GM12878 (cell line): ENCODE data around the gene NRSN2. TPM values are rescaled to one million over a fixed set of nuclear protein-coding genes. Genes with fewer than 3 reads are reported as not detected.

Experiments
- ATAC-seq: fragments of 200-7000 bp; cut with Tn5 transposase; 3 replicates; pipeline ENCODE4 v1.9.1; 2020; ENCODE audit warnings: mild to moderate bottlenecking, moderate library complexity
- BruUV-seq: library from RNA; stranded (reverse); fragments of 400-500 nt; replicated peaks from 2 replicates; lab custom pipeline; 2021; lab: Mats Ljungman, UMichigan
- CTCF ChIA-PET: fragments of 300-600 bp; sonication (Branson Sonifier 250); formaldehyde crosslinking; extraction: SDS; loops from one replicate; lab custom pipeline; 2021; ENCODE audit warnings: inconsistent platforms; lab: Yijun Ruan, JAX
- POLR2A ChIA-PET: fragments of 350-600 bp; formaldehyde crosslinking; extraction: SDS; loops from one replicate; lab custom pipeline; 2021; ENCODE audit warnings: inconsistent platforms; lab: Charles Lee
- RAD21 ChIA-PET: fragments of 300-600 bp; sonication (Branson Sonifier 250); formaldehyde crosslinking; loops from one replicate; lab custom pipeline; 2023; ENCODE audit warnings: antibody characterized with exemption; ENCODE audit not compliant: unreplicated experiment; lab: Charles Lee
- SMC1A ChIA-PET: fragments of 300-600 bp; sonication (Branson Sonifier 250); formaldehyde crosslinking; loops from one replicate; lab custom pipeline; 2023; ENCODE audit not compliant: unreplicated experiment, uncharacterized antibody; lab: Charles Lee
- DNase-seq: peaks from one replicate; pipeline ENCODE4 v3.0.0-alpha.2; 2011; ENCODE audit warnings: low read depth, low spot score
- FAIRE-seq: peaks from 3 replicates; lab custom pipeline; 2011; peaks lifted over from hg19 to GRCh38; lab: Jason Lieb, UNC
- H2AFZ ChIP-seq: 2 replicates; pipeline ENCODE4 v1.6.0; 2011; ENCODE audit warnings: low read depth, low read length, control low read depth; ENCODE audit not compliant: control insufficient read depth
- H3K27ac ChIP-seq: 2 replicates; pipeline ENCODE4 v1.5.1; 2011; ENCODE audit warnings: control low read depth; ENCODE audit not compliant: control insufficient read depth, insufficient read depth
- H3K27me3 ChIP-seq, 2 experiments: replicated peaks in 1 of 2; 2 replicates each; pipeline versions ENCODE4 v1.6.0 to v1.6.1; 2011; ENCODE audit warnings: low read length in 1 of 2; ENCODE audit not compliant: control insufficient read depth in 2 of 2, insufficient read depth in 2 of 2
- H3K36me3 ChIP-seq, 2 experiments: 2 replicates each; pipeline ENCODE4 v1.5.1; 2011; ENCODE audit warnings: low read length in 1 of 2; ENCODE audit not compliant: control insufficient read depth in 2 of 2, insufficient read depth in 2 of 2
- H3K4me1 ChIP-seq: 2 replicates; pipeline ENCODE4 v1.6.1; 2011; ENCODE audit warnings: mild to moderate bottlenecking, low read length, moderate library complexity, mixed read lengths; ENCODE audit not compliant: control insufficient read depth, insufficient read depth
- H3K4me2 ChIP-seq: 2 replicates; pipeline ENCODE4 v1.6.0; 2011; ENCODE audit warnings: control low read depth; ENCODE audit not compliant: control insufficient read depth, insufficient read depth
- H3K4me3 ChIP-seq: fragments of 200-600 bp; sonication (generic); 2 replicates; pipeline ENCODE4 v1.5.1; 2016
- H3K79me2 ChIP-seq: 2 replicates; pipeline ENCODE4 v1.6.0; 2011; ENCODE audit warnings: low read length; ENCODE audit not compliant: control insufficient read depth, insufficient read depth
- H3K9ac ChIP-seq: 2 replicates; pipeline ENCODE4 v1.8.0; 2011; ENCODE audit warnings: low read length, control low read depth, mixed read lengths; ENCODE audit not compliant: control insufficient read depth, insufficient read depth
- H3K9me3 ChIP-seq: replicated peaks from 3 replicates; pipeline ENCODE4 v1.5.1; 2011; ENCODE audit warnings: mild to moderate bottlenecking, low read length; ENCODE audit not compliant: control insufficient read depth, insufficient read depth
- H4K20me1 ChIP-seq: 2 replicates; pipeline ENCODE4 v1.6.0; 2011; ENCODE audit not compliant: control insufficient read depth, insufficient read depth
- BACH1 ChIP-seq: fragments of 450-650 bp; IDR thresholded peaks from 2 replicates; pipeline ENCODE4 v1.6.1; 2017; ENCODE audit warnings: mild to moderate bottlenecking, borderline replicate concordance
- BHLHE40 ChIP-seq, 2 experiments: fragments of 450-650 bp in 1 of 2; IDR thresholded peaks; 2 replicates each; pipeline ENCODE4 v1.6.1; 2011 to 2017; ENCODE audit warnings: low read depth in 2 of 2, borderline replicate concordance in 1 of 2, improper control_type of control experiment in 1 of 2, low read length in 1 of 2, mild to moderate bottlenecking in 1 of 2
- CHD1 ChIP-seq: IDR thresholded peaks from 2 replicates; pipeline ENCODE4 v1.6.1; 2012; ENCODE audit warnings: low read depth, low read length, improper control_type of control experiment
- CREM ChIP-seq: IDR thresholded peaks from 2 replicates; pipeline ENCODE4 v1.6.1; 2014; ENCODE audit warnings: antibody characterized with exemption, low read depth
- GABPA ChIP-seq: IDR thresholded peaks from 2 replicates; pipeline ENCODE4 v1.6.1; 2014; ENCODE audit warnings: antibody characterized with exemption, low read depth, mild to moderate bottlenecking, inconsistent platforms
- GATAD2B ChIP-seq: fragments of 450-650 bp; conservative IDR thresholded peaks from 2 replicates; pipeline ENCODE4 v1.6.1; 2017; ENCODE audit warnings: low read depth, mild to moderate bottlenecking, moderate library complexity
- HDGF ChIP-seq: fragments of 450-650 bp; IDR thresholded peaks from 2 replicates; pipeline ENCODE4 v1.6.1; 2016; ENCODE audit warnings: antibody characterized with exemption
- IKZF1 ChIP-seq: fragments of 450-650 bp; conservative IDR thresholded peaks from 2 replicates; pipeline ENCODE4 v1.6.1; 2017; ENCODE audit warnings: antibody characterized with exemption, mild to moderate bottlenecking
- MYC ChIP-seq: IDR thresholded peaks from 2 replicates; pipeline ENCODE4 v1.6.1; 2011; ENCODE audit warnings: mild to moderate bottlenecking, low read length, moderate library complexity, inconsistent platforms; ENCODE audit not compliant: insufficient read depth, insufficient replicate concordance, insufficient read length, severe bottlenecking
- NFYA ChIP-seq: IDR thresholded peaks from 2 replicates; pipeline ENCODE4 v1.6.1; 2011; ENCODE audit warnings: low read depth, mild to moderate bottlenecking, low read length, improper control_type of control experiment, borderline replicate concordance
- POLR2A ChIP-seq: IDR thresholded peaks from 2 replicates; pipeline ENCODE4 v1.6.1; 2011; ENCODE audit warnings: low read depth, mild to moderate bottlenecking, low read length
- POLR2AphosphoS5 ChIP-seq: IDR thresholded peaks from 2 replicates; pipeline ENCODE4 v1.6.1; 2011; ENCODE audit warnings: mild to moderate bottlenecking, low read length, inconsistent platforms
- RAD51 ChIP-seq: fragments of 450-650 bp; IDR thresholded peaks from 2 replicates; pipeline ENCODE4 v1.6.1; 2016; ENCODE audit warnings: moderate library complexity, mild to moderate bottlenecking, inconsistent platforms
- TARDBP ChIP-seq: IDR thresholded peaks from 2 replicates; pipeline ENCODE4 v1.6.1; 2016; ENCODE audit warnings: borderline replicate concordance
- TCF12 ChIP-seq: IDR thresholded peaks from 2 replicates; pipeline ENCODE4 v1.6.1; 2011; ENCODE audit warnings: low read depth, mild to moderate bottlenecking, low read length
- ZNF24 ChIP-seq: fragments of 450-650 bp; IDR thresholded peaks from 2 replicates; pipeline ENCODE4 v1.6.1; 2017; ENCODE audit warnings: antibody characterized with exemption, mild to moderate bottlenecking
- WGBS: methylation state at CpG from one replicate; pipeline ENCODE4 v1.1.6; 2016; ENCODE audit warnings: low lambda C conversion rate; ENCODE audit not compliant: insufficient replicate concordance, insufficient coverage; ENCODE audit errors: missing lambda C conversion rate; 5-methylcytosine and 5-hydroxymethylcytosine counted together
- in situ Hi-C: fragments of 300-500 bp; cut with MboI; formaldehyde crosslinking; loops from 9 replicates; pipeline ENCODE4 v1.14.3; 2018; ENCODE audit warnings: mixed read lengths
- intact Hi-C: fragments of 100-400 bp; cut with micrococcal nuclease; formaldehyde crosslinking; loops from one replicate; pipeline ENCODE4 v1.14.2; 2022; ENCODE audit not compliant: unreplicated experiment
- polyA plus RNA-seq, 11 experiments: library from polyadenylated mRNA; depleted of rRNA in 4 of 11; unstranded in 6 of 11; stranded (reverse) in 5 of 11; fragments of >200 nt; fragmentation: Nextera tagmentation in 4 of 11; fragmentation: Illumina TruSeq in 1 of 11; extraction: Ambion mirVana in 4 of 11; extraction: Trizol in 1 of 11; gene quantifications; 1 replicate in 1 of 11; 2 replicates in 10 of 11; pipeline versions ENCODE4 v1.2.1 to v1.2.3, GENCODE V29; 2011 to 2016; ENCODE audit warnings: inconsistent platforms in 2 of 11, missing spikeins in 2 of 11, low read depth in 1 of 11
- total RNA-seq, 4 experiments: library from RNA; depleted of rRNA in 3 of 4; stranded (reverse); fragments of >200 nt in 3 of 4; fragmentation: Illumina TruSeq in 1 of 4; extraction: Trizol in 1 of 4; gene quantifications; 2 replicates each; pipeline versions ENCODE4 v1.2.1 to v1.2.3, GENCODE V29; 2013 to 2021

Gene NRSN2
- total and polyA plus RNA-seq, 10 of the 15 experiments (the other 5 are each of a cell fraction or from before 2014, with no cell fraction given) = 6.2 to 32.4 (median 13.0) TPM

GRCh38 chr20:325889-326644, 20.8 kb upstream of the NRSN2 start (continued):
- TF ChIP-seq BHLHE40 (IDR thresholded peaks at IDR 0.05; ENCODE audit: borderline replicate concordance in 1 of 2, low read depth in 2 of 2, low read length in 1 of 2) (peak in 1 of 2 experiments; percentile 27; a peak in 1 of 4 replicates), POLR2A (peak; percentile 60), ZNF24 (peak; percentile 11; the same call in 1 of the 2 replicates)

GRCh38 chr20:326645-327185, 20.2 kb upstream of the NRSN2 start:
- Histone ChIP-seq H3K27ac (peak overlapping the region; percentile 74), H4K20me1 (peaks cover 4% of the 10 kb centered on the region), H3K4me2 (peak overlapping the region; percentile 73; the same call in 1 of the 2 replicates)
- TF ChIP-seq BACH1 (0 out of 2 replicates have a peak, but pooled peaks have one; percentile 38), HDGF (no peak), NFYA (no peak), TARDBP (0 out of 2 replicates have a peak, but pooled peaks have one; percentile 2), CHD1 (no peak), CREM (0 out of 2 replicates have a peak, but pooled peaks have one; percentile 10), IKZF1 (peak; percentile 44), GABPA (no peak), RAD51 (no peak), MYC (no peak), GATAD2B (0 out of 2 replicates have a peak, but pooled peaks have one; percentile 3), POLR2AphosphoS5 (no peak), TCF12 (0 out of 2 replicates have a peak, but pooled peaks have one; percentile 5)
- TF ChIP-seq, all 136 proteins: peak for 6
- in situ Hi-C loops (no loop called here), intact Hi-C loops (loop anchor here (1.0 kb wide), 1 partner anchor 36 kb away; the partner anchor contains the start of gene C20orf96)
- Histone ChIP-seq H3K79me2 (peaks cover 11% of the 10 kb centered on the region), H3K9me3 (no peaks in the 10 kb centered on the region), H3K27me3 (no peaks in the 10 kb centered on the region), H3K36me3 (no peaks in the 10 kb centered on the region; a peak in 1 of 4 replicates), H2AFZ (peak overlapping the region; percentile 46), H3K4me1 (peaks cover 15% of the 10 kb centered on the region), H3K9ac (peak overlapping the region; percentile 73), H3K4me3 (peak overlapping the region; percentile 85)
- WGBS = under 1% methylated on average over 31 of the region's 38 CpGs
- ChIA-PET SMC1A (interaction anchor here (3.3 kb wide), 1 partner anchor 28 kb away, joined by 15 read pairs; no protein-coding TSS in a partner anchor), POLR2A (interaction anchor here (0.9 to 4.5 kb wide), 2 partner anchors 20 to 27 kb away, joined by 3 to 30 read pairs; partner anchors contain the start of gene NRSN2), CTCF (no interaction called here), RAD21 (interaction anchor here (1.3 kb wide), 1 partner anchor 29 kb away, joined by 4 read pairs; the partner anchor contains the start of gene ZCCHC3)
- BruUV-seq = TSS peak; percentile 54
- no peak for ATAC-seq
- FAIRE-seq = no peak
- DNase-seq = no peak
